MCF 10A (cell line): ENCODE data around the gene MAEA. TPM values are rescaled to one million over a fixed set of nuclear protein-coding genes. Genes with fewer than 3 reads are reported as not detected.

Source experiments
- BruUV-seq: library from RNA; stranded (reverse); fragments of 400-500 nt; replicated peaks from 2 replicates; lab custom pipeline; 2021; lab: Mats Ljungman, UMichigan
- CTCF ChIA-PET: fragments of 300-600 bp; sonication (Branson Sonifier 250); formaldehyde crosslinking; extraction: SDS; loops from one replicate; lab custom pipeline; 2021; ENCODE audit warnings: antibody characterized with exemption, inconsistent platforms; lab: Yijun Ruan, JAX
- POLR2A ChIA-PET: fragments of 300-600, 350-650 bp; sonication (Branson Sonifier 250); formaldehyde crosslinking; extraction: SDS; loops from one replicate; lab custom pipeline; 2020; ENCODE audit warnings: antibody characterized with exemption, inconsistent platforms; lab: Yijun Ruan, JAX
- DNase-seq: peaks from one replicate; pipeline ENCODE4 v3.0.0-alpha.2; 2018; ENCODE audit not compliant: unreplicated experiment
- H3K27ac Mint-ChIP-seq: one replicate; pipeline ENCODE4 v1.8.0; 2022; ENCODE audit warnings: mild to moderate bottlenecking, low read depth, mixed read lengths; ENCODE audit not compliant: unreplicated experiment
- H3K27me3 Mint-ChIP-seq: one replicate; pipeline ENCODE4 v1.8.0; 2022; ENCODE audit warnings: mixed read lengths; ENCODE audit not compliant: insufficient read depth, unreplicated experiment
- H3K36me3 Mint-ChIP-seq: one replicate; pipeline ENCODE4 v1.8.0; 2022; ENCODE audit warnings: mild to moderate bottlenecking, moderate library complexity, mixed read lengths; ENCODE audit not compliant: insufficient read depth, unreplicated experiment
- H3K4me1 Mint-ChIP-seq: one replicate; pipeline ENCODE4 v1.8.0; 2022; ENCODE audit warnings: mixed read lengths; ENCODE audit not compliant: insufficient read depth, unreplicated experiment
- H3K4me3 Mint-ChIP-seq: one replicate; pipeline ENCODE4 v1.8.0; 2022; ENCODE audit warnings: mild to moderate bottlenecking, moderate library complexity, mixed read lengths; ENCODE audit not compliant: unreplicated experiment
- H3K9me3 Mint-ChIP-seq: one replicate; pipeline ENCODE4 v1.8.0; 2022; ENCODE audit warnings: mixed read lengths; ENCODE audit not compliant: unreplicated experiment
- intact Hi-C: fragments of 100-400 bp; cut with micrococcal nuclease; formaldehyde crosslinking; loops from 2 replicates; pipeline ENCODE4 v1.14.1; 2022
- total RNA-seq: library from RNA; stranded (reverse); gene quantifications from 2 replicates; pipeline ENCODE4 v1.2.3, GENCODE V29; 2022
- TF ChIP-seq, protein P1 (sequence below): fragments of 200-600 bp; IDR thresholded peaks from one replicate; pipeline ENCODE4 v1.8.0; 2022; ENCODE audit warnings: antibody characterized with exemption, mild to moderate bottlenecking; ENCODE audit not compliant: unreplicated experiment

Gene MAEA
- total RNA-seq, 1 experiment from 2014 or later: 89.6 TPM

DNA sequence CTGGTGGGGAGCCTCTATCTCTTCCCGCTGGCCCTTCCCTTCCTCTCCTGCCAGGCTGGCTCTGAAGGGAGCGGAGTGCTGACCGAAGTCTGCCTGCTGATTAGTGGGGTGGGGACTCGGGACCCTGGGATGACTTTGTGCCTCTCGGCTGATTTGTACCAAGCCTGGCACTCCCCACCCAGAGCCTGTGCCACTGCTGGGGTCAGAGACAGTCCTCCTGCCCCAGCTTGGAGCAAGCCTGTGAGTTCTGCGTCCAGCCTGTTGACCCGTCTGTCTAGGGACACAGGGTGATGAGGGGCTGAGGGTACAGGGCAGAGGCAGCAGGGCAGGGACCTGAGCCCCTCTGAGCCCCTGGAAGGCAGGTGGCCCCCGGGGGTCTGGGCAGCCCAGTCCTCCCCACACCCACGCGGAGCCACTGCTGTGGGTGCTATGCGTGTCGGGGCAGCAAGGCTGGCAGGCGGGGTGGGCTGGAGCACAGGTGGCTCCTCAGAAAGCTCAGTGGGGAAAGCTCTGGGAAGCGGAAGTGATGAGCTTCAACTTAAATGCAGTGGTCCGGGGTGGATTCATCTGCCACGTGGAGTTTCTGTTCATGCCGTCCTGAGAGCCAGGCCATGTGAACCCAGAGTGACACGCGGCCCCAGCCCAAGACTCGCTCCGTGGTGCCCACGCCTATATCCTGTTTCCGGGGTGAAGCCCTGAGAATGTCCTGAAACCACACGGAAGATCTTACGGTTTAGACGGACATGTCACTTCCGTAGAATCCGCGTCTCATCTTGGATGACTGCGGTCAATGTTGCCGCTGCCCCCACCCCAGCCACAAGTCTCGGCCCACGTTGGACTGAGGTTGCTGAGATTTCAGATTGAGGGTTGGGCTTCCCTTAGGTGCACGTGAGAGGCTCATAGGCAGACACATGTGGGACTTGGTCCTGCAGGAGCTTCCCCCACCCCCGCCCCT lies 36.3 kb downstream of the MAEA start:
- Mint-ChIP-seq H3K27me3 (no peaks in the 10 kb centered on the region), H3K36me3 (peaks cover 49% of the 10 kb centered on the region), H3K27ac (no peak overlapping the region), H3K4me1 (peaks cover 21% of the 10 kb centered on the region), H3K4me3 (no peak overlapping the region), H3K9me3 (no peaks in the 10 kb centered on the region)
- no peak for DNase-seq
- intact Hi-C loops: no loop called here
- TF ChIP-seq, protein P1, sequence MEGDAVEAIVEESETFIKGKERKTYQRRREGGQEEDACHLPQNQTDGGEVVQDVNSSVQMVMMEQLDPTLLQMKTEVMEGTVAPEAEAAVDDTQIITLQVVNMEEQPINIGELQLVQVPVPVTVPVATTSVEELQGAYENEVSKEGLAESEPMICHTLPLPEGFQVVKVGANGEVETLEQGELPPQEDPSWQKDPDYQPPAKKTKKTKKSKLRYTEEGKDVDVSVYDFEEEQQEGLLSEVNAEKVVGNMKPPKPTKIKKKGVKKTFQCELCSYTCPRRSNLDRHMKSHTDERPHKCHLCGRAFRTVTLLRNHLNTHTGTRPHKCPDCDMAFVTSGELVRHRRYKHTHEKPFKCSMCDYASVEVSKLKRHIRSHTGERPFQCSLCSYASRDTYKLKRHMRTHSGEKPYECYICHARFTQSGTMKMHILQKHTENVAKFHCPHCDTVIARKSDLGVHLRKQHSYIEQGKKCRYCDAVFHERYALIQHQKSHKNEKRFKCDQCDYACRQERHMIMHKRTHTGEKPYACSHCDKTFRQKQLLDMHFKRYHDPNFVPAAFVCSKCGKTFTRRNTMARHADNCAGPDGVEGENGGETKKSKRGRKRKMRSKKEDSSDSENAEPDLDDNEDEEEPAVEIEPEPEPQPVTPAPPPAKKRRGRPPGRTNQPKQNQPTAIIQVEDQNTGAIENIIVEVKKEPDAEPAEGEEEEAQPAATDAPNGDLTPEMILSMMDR: no peak
- ChIA-PET POLR2A (interaction anchor here (0.6 to 1.7 kb wide), 2 partner anchors 35 to 352 kb away, joined by 3 to 5 read pairs; no protein-coding TSS in a partner anchor), CTCF (no interaction called here)
- BruUV-seq: no TSS peak

DNA sequence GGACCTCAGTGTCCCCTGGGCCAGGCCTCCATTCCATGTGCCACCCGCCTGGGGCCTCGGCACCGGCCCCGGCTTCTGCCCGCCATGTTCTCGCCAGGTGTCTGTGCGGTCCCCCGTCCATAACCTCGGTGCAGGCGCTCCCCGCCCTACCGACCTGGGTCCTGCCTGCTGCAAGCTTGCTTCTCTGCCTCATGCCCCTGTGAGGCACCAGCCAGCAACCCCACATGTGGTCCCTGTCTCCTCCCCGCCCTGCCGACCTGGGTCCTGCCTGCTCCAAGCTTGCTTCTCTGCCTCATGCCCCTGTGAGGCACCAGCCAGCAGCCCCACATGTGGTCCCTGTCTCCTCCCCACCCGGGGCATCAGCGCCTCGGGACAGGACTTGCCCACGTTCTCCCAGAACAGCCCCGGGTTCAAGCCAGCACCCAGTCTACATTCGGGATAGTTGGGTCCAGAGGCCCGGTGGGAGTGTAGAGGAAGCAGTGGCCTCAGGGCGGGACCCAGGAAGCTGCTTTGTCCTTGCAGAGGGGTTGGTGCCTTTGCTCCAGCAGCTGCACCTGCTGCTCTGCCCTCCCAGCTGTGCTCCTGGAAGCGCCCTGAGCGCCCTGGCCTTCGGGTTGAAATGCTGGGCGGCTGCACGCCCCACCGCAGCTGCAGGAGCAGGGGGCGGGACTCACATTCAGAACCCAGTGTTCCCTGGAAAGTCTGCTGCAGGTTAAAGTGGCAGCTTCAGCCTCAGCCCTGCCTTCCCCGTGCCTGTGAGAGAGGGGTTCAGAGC lies 37.2 kb downstream of the MAEA start:
- H3K27me3 Mint-ChIP-seq: no peaks in the 10 kb centered on the region
- H3K9me3 Mint-ChIP-seq: no peaks in the 10 kb centered on the region
- POLR2A ChIA-PET: interaction anchor here (1.2 to 1.7 kb wide), 2 partner anchors 8 to 36 kb away, joined by 4 to 5 read pairs; no protein-coding TSS in a partner anchor
- DNase-seq: no peak
- intact Hi-C loops: no loop called here
- H3K4me3 Mint-ChIP-seq: no peak overlapping the region
- H3K27ac Mint-ChIP-seq: no peak overlapping the region
- BruUV-seq: no TSS peak
- H3K4me1 Mint-ChIP-seq: peaks cover 22% of the 10 kb centered on the region
- TF ChIP-seq, protein P1: no peak
- H3K36me3 Mint-ChIP-seq: peaks cover 53% of the 10 kb centered on the region
- CTCF ChIA-PET: interaction anchor here (0.6 to 0.7 kb wide), 2 partner anchors 45 to 1426 kb away, joined by 3 read pairs; no protein-coding TSS in a partner anchor

DNA sequence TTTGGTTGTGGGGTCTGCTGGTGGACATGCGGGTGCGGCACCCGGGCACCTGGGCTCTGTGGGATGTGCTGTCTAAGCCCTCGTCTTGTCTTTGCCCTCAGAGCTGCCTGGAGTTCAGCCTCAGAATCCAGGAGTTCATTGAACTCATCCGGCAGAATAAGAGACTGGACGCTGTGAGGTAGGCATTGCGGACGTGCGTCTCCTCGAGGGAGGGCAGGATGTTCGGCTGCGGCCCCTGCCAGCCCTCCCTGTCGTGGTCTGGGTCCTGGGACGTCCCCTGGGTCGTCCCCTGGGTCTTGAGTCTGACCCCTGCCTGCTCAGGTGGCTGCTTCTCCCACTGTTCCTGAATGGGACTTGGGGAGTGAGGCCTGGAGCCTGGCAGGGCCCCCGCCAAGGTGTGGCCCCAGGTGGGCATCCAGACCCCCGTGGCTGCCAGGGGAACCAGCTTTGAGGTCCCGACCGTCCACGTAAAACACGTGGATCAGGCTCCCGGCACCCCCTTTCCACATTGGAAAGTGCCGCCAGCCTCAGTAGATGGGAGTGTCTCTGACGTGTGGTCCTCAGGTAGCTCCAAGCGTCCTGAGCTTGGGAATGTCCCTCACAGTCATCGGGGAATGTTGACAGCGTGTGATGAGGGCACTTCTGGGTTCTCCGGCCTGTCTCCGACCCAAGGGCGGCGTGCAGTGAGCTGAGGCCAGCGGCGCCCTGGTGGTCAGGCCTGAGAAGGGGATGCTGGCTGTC lies 38.0 kb downstream of the MAEA start:
- Mint-ChIP-seq H3K4me1 (peaks cover 22% of the 10 kb centered on the region), H3K9me3 (no peaks in the 10 kb centered on the region), H3K36me3 (peaks cover 60% of the 10 kb centered on the region), H3K27me3 (no peaks in the 10 kb centered on the region), H3K4me3 (no peak overlapping the region), H3K27ac (no peak overlapping the region)
- intact Hi-C loops: no loop called here
- POLR2A ChIA-PET: interaction anchor here (1.2 to 1.7 kb wide), 2 partner anchors 9 to 37 kb away, joined by 4 to 5 read pairs; no protein-coding TSS in a partner anchor
- TF ChIP-seq, protein P1: no peak
- no TSS peak for BruUV-seq
- CTCF ChIA-PET: interaction anchor here (0.6 to 1.1 kb wide), 3 partner anchors 10 to 45 kb away, joined by 3 read pairs; no protein-coding TSS in a partner anchor
- no peak for DNase-seq
